Stimulated activated CD4-positive, alpha-beta T cell treated with anti-CD3 and anti-CD28 coated beads, Interleukin-4, amount 100 ng/mL, for 1 hour (primary cell): ENCODE measurements around the gene ELMO2.

ENCODE experiments used
- DNase-seq: peaks from one replicate; pipeline ENCODE4 v3.0.0-alpha.2; 2020

Gene ELMO2

DNA sequence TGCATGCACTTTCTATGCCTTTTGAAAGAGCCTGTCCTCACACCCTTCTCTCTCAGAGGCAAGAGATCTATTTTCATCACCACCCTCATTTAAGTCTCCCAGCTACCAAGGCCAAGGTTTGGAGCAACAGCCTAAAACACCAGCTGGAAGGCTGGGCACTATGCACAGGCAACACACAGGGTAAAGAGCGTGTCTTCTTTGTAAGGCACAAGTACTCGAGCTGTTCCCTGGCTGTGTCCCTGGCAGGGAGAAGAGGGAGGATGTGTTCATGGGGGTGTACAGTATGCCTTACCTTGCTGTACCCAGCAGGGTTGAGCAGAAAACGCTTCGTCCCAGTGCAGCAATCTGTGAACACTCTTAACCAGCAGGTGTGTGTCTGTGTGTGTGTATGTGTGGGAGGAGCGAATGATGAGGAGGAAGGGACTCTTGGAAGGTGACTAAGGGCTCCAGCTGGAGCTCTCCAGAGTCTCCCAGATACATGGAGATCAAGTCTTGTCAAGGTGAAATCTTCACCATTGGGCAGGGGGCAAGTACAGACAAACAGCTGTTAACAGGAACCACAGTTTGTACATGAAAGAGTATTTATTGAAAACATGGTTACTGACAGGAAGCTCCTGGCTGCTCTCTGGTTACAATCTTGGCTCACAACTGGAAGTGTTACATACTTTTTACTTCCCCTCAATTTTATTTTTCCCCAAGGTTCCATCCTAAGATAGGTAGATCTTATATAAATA is 40.8 kb downstream of the ELMO2 start:
- DNase-seq, result no peak

DNA sequence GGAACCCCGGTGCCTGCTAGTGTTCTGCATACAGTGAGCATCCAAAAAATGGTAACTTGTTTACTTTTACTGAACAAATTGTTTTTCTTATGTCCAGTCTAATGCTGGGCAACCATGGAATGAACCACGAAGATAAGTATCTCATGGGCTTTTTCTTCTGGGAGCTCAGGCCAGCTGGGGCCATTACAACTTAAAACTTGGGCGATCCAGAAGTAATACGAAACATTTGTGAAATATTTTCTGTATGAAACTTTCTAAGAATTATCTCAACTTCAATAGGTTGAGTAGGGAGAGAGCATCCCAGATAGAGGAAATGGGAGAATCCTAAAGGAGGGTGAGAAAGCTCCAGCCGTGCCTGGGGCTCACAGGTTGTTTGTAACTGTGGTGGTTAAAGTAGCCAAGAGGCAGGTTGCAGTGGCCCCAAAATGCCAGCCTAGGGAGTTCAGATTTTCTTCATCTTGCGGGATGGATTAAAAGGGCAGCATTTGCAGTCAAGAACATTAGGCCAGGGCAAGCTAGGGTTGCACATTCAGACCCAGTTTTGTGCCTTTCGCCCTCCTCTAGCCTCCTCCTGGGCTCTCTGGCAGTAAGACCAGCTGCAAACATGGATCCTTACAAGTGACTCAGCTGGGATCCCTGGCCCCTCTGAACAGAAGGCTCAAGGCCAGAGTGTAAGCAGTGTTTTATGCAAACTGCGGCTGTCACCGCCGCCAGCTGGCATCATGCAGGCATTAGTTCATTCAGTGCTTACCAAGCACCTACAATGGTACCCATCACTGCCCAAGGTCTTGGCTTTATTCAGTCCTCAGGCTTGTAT is 41.5 kb downstream of the ELMO2 start:
- DNase-seq, result no peak

DNA sequence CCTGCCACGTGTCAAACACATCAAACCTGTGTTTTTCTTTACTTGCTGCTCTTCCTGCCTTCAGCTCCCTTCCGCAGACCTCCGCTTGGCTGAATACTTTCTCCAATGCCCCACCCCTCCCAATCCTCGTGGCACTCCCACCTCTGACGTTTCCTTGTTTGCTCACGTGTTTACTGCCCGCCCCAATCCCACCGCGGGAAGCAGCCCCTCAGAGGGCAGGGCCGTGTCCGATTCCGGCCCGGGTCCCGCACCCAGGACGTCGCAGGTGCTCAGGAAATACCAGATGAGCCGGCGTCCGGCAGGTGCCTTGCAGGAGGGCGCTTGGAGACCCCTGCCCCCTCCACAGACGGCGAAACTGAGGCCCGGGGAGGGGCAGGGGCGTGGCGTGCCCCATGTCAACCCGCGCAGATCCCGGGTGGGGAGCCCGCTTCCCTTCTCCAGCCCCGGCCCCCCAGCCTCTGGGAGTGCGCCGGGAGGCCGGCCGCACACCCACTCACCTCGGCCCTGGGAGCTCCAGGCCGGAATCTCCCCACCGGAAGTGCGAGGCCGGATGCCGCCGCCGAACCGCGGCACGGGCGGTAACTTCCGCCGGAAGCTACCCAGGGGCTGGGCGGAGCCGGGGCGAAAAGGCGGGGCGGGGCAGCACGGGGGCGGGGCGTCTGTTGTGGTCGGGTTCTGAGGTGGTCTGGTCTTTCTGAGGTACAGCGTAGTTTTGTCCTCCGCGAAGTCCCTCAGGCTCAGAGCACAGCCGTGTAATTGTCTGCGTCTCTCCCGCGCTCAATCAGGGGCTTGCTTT is 42.3 kb downstream of the ELMO2 start:
- peak; percentile 86 for DNase-seq

DNA sequence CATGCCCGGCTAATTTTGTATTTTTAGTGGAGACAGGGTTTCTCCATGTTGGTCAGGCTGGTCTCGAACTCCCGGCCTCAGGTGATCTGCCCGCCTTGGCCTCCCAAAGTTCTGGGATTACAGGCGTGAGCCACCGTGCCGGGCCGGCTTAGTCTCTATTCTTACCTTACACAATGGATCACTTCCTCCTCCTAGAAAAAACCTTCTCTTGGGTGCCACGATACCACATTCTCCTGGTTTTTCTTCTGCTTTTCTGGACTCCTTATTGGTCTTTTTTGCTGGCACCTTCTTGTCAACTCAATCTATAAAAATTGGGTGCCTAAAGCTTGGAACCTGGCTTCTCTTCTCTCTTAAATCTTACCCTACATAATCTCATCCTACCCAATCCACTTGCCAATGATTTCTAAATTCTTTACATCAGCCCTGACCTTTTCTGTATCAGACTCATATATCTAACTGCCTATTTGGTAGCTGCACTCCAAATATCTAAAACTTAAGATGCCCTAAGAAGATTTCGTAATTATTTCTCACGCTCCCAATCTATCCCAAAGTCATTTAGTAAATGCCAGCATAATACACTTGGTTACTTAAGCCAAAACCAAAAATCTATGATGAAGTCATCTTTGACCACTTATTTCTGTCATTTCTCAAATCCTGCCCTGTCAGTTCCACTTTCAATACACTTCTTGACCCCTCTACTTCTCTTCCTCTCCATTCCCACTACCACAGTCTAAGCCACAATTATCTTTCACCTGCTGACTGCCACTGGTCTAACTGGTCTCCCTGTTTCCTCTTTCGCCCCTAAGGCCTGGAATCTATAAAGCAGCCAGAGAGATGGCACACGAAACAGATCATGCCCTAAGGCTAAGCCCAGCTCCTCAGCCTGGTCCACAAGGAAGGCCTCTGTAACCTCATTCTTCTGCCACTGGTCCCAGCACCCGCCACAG is 43.2 kb downstream of the ELMO2 start:
- no peak for DNase-seq

DNA sequence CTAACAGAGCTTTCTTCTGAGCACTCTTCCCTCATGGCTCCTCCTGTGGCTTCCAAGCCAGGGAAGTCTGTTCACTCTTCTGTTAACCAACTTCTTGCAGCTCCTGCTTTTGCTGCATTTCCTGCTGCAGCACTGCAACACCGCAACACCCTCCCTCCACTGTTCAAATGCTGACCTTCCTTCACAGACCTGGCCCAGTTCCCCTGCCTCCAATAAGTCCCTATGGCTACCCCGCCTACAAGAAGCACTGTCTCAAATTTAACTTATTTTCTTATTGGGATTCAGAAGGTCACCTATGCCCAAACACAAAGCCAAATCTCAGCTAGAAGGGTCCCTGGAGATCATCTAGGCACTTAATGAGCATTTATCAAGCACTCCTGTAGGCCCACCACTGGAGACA is 44.6 kb downstream of the ELMO2 start:
- DNase-seq, result no peak

DNA sequence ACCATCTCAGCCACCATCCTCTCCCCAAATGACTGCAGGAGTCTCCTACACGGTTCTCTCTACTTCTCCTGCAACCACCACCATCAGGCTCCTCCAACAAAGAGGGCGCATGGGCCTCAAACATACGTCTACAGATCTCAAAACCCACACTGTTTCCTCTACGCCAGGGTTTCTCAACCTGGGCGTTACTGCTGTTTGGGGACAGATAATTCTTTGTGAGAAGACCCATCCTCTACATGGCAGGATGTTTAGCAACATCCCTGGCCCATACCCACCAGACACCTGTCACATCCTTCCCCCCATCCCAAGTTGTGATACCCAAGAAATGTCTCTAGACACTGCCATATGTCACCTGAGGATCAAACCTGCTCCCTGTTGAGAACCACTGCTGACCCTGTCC is 45.0 kb downstream of the ELMO2 start:
- no peak for DNase-seq

DNA sequence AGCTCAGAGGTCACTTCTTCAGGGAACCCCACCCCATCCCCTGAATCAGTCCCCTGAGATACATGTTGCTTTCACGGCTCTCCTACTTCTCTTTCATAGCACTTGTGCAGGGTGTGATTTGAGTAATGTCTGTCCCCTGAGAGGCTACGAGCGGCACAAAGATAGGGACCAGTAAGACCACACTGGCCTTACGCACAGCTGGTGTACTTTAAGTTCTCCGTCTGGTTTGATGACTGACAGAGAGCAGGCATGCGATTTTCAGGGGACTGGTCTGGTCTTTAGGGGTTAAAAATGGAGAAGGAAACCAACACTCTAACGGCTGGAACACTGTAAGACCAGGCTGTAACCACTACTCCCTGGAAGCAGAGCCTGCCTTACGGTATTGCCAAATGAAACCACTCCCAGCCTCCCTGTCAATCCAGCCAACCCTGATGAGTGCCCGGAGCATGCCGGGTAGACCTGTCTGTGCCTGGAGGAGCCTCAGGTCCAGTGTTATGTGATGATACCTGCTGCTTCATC is 47.1 kb downstream of the ELMO2 start:
- no peak for DNase-seq

DNA sequence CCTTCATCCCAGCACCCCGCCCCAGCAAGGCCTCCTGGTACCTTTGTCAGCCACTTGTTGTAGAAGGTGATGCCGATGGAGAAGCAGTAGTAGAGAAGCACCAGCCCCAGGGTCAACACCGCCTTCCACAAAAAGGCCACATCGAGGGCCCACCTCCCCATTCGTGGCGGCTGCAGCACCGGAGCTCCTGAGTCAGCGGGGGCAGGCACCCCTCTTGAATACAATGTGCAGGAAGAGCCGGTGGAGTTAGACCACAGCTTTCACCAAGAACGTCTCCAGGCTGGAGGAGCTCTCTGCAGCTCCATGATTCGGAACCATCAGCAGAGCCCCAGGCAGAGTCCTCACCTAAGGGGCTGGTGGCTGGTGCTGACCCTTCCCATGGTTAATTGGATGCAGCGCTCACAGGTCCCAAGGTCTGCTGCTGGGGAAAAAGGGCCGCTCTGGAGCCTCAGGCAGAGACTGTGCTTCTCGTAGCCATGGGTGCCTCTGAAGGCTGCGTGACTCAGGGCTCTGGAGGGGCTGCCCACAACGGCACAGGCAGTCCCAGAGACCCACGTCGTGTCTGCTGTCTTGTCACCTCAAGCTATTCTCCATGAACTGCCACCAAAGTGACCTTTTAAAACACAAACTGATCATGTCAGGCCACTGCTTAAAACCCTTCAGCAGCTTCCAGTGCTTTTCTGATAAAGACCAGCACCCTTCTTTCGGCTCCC is 47.9 kb downstream of the ELMO2 start:
- DNase-seq, result no peak

DNA sequence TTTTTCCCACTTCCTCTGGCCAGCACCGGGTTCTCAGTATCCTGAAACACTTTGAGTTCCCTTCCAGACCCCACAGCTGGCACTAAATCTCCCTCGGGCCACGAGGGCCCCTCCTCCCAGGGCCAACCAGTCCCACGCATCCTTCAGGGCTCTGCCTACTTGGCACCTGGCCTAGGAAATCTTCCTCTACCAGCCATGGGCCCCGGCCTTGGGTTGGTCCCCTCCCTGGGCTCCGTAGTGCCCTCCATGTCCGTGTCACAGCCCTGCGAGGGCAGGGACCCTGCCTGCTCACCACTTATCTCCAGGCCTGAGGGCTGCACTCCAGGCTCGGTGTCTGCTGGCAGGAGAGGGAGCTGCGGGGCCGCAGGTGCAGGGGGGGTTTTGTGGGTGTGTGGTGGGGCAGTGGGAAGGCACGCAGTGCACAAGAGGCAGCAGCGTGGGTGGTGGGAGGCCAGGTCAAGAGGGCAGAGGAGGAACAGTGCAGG is 49.3 kb downstream of the ELMO2 start:
- no peak for DNase-seq

DNA sequence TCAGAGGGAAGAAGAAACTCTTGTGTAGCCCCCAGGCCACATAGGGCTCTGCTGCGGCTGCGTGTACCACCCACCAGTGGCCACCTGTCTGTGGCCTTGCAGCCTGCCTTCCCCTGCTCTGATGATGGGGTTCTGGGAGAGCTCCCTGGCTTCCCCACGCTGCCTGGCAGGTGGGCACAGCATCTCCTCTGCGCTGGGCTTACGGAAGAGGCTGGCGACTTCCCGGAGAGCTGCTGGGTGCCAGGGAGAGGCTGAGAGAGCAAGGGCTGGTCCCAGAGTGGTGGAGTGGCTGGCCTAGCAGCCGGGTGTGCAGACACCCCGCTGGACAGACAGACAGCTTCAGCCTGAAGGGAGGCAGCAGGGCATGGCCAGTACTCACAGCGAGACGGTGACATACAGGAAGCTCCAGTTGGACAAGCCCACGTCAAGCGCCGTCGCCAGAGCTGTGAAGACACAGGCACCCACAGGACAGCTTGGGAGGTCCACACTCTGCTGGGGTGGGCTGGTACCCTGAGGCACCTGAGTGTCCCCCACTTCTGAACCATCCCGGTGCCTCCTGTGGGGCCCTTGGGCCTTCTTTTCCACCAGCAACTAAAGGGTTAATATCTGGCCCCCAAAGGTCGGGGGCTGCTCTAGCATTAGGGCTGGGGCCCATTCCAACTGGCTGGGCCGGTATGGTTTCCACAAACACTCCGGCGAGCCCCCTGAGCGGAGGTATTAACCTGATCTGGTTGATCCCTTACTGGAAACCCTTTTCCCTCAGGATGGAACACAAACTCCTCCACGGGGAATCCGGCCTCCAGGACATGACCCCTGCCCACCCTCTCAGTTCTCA is 50.0 kb downstream of the ELMO2 start:
- no peak for DNase-seq

DNA sequence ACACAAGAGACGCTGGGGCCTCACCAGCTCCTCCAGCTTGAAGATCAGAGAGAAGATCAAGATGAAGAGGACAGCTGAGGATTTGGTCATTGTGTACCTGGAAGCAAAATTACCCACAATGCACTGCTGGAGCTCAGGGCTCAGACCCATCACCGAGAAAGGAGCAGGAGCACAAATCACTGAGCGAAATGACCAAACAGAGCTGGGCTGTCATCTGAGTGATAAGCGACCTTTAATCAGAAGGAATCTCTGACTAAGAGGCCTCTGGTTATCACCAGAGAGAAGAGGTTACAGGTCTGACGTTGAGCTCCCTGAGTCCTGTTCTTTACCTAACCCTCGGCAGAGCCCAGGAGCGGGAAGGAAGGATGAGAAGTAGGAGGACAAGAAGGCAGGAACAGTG is 50.6 kb downstream of the ELMO2 start:
- no peak for DNase-seq

DNA sequence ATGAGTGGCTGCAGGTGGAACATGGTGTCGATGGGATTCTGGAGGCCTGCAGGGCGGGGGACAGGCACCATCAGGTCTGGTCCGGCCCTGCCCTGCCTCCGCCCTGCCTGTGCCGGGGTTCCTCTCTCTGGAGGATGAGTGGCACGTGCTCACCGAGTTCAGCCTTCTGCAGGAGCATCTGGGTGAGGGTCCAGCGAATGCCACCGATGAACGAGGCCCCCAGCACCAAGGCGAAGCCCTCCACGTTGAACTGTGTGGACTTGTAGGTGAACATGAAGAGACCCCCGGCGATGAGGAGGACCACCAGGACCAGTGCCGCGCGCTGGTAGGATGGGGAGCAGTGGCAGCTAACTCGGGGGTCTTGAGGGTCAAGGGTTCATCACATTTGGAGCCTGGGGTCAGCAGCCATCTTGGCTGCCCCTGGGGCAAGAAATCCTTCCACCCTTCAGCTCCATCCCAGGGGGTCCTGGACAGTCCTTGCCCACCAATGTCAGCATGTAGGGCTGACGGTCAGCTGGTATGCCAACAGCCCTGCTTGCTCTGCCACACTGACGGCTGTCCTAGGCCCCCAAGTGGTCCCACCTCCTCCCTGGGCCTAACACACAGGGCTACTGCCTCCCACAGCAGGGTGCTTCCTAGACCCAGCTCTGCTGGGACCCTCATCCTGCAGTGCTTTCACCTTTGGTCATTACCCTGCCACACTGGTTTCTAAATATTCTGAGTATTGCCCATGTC is 51.3 kb downstream of the ELMO2 start:
- DNase-seq, result no peak

DNA sequence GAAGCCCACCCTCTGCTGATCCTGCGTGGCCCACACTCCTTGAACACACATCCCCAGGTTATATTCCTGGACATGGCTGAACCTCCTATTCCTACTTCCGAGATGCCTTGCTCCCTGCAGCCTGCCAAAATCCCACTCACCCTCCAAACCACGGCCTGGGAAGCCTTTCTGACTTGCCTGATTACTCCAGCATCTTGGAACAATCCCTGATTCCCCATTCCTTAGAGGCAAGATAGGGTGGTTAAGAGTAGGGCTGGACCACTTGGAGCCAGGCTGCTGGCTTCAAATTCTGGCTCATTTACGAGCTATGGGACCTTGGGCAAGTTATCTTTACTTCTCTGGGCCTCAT is 52.2 kb downstream of the ELMO2 start:
- no peak for DNase-seq

DNA sequence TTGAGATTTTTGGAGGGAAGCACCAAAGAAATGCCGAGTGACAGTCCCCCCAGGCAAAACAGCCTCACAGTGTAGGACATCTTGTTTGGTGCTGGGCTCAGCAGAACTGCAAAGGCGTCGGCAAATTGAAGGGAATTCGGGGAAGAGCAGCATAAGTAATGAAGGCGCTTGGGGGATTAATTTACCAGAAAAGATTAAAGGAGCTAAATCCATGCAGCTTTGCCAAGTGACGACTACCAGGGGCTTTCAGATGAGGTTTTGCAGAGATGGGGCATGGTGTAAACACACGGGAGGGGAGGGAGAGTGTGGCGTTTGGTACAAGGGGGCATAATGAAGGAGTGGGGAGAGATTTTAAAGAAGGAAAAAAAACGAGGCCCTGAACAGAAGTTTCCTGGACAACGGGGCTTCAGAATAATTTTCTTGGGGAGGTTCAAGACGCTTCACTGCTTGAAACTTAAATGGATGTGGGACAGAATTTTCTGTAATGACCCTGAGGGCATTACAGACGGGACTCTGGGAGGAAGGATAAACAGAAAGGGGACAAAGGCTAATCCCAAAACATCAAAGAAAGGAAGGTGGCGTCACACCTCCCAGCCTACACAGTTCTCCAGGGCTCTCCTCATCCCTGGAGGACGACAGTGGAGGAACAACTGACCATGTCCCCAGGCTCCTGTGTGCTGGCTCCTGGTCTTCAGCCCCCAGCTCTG is 52.8 kb downstream of the ELMO2 start:
- DNase-seq, result no peak

DNA sequence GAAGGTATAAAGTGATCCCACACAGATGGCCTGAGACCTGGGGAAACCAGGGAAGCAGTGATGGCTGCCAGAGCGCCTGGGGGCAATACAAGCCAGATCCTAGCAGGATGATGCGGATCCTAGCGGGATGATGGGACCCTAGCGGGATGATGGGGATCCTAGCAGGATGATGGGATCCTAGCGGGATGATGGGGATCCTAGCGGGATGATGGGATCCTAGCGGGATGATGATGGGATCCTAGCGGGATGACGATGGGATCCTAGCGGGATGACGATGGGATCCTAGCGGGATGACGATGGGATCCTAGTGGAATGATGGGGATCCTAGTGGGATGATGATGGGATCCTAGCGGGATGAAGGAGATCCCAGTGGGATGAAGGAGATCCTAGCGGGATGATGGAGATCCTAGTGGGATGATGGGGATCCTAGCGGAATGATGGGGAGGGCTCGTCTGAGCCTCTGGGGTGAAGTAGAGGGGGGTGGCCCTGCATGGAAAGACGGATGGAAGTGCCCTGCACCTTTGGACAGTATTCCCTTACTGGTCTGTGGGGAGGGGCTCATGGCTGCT is 54.0 kb downstream of the ELMO2 start:
- DNase-seq, result no peak

DNA sequence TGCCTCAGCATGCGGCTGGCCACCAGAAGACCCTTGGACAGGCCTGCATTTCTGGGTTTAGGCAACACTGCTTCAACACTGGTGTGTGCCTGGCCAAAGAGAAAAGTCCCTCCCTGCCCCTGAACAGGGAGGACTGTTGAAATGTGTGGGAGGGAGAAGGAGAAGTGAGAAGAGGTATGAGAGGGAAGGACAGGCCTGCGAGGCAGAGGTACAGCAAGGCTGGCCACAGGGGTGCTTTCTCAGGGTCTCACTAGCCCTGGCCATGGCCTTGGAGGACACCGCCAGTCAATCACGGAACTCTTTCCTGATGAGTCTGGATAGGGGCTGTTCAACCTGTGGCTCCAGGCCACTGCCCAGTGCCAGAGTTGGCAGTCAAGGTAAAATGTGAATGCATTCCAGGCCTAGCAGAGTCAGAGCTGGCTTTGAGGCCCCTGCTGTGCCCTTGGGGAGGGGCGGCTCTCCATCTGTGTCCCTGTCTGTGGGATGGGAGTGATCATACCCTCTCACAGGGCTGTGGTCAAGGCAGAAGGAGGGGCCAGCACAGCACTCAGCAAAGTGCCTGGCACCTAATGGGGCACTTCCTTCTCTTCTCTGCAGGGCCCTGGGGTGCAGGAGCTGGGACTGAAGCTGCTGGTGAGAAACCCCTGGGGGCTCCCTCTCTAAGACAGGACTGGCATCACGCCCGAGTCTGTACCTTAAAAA is 54.9 kb downstream of the ELMO2 start:
- no peak for DNase-seq

DNA sequence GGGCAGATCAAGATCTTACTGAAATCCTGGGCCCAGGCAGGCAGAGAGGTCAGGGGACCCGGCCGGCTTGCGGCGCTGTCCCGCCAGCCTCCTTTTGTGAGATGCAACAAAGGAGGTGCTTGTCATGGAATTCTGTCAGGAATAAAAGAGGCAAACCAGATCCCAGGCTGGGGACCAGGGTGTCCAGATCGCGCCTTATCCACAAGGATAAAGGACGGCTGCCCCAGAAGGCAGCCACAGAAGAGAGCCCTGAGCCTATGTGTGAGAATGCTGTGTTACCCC is 55.5 kb downstream of the ELMO2 start:
- DNase-seq, result no peak

DNA sequence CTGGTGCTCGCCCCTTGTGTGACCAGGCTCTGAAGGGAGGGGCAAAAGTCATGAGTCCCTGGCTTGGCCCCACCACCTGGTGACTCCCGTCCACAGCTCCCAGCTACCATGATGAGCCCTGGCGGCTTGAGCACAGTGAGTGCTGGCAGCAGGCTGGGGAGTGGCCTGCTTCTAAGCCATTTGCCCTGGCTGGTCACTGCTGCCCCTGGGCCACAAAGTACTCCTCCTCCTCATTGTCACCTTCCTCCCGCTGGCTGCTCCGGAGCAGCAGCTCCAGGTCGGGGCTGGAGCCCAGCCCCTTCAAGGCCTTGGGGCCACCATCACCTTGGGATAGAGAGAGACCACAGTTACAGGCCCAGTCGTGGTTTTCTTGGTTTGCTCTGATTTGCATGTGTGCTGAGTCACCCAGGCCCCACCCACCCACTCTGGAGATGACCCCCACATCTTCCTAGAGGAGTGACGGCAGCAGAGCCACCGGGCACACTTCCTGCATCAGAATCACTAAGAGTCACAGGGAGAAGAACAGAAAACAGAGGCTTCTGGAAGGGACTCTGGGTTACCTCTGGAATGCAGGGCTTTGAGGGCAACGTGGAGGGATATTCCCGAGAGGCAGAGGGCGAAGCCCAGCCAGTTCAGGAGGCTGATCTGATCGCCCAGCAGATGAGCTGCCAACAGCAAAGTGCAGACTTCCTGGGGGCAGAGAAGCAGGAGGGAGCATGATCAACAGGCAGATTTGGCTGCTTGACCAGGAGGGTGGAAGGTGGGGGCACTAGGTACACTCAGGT is 56.0 kb downstream of the ELMO2 start:
- no peak for DNase-seq
